ENCODE results near the gene DNAJC6.

DNA sequence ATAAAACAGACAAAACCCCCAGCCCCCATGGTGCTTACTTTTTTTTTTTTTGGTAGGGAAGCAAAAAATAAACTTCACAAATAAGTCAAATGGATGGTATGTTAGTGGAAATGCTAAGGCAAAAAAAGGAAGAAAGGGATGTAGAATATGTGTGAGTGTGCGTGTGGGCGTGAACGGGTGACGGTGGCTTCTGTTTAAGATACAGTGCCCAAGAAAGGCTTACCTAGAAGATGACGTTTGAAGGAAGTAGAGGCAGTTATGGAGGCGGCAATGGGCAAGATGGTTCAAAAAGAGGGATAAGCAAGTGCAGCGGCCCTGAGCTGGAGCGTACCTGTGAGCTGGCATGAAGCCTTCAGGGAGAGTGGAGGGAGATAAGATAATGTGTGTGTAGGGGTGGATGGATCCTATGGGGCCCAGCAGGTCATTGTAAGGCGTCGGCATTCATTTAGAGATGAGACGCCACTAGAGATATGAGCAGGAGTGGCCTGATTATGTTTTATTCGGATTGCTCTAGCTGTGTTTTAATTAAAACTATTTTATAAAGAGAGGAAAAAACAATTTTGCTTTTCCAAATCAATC, 131.1 kb downstream of the DNAJC6 start:
- TF ChIP-seq POLR2AphosphoS5 (IDR thresholded peaks at IDR 0.05; ENCODE audit: low read depth, low read length): no peak
- no peak for TF ChIP-seq POLR2A (IDR thresholded peaks at IDR 0.05; ENCODE audit: low read depth, low read length)
- TF ChIP-seq TAF1 (IDR thresholded peaks at IDR 0.05; ENCODE audit: borderline replicate concordance, low read depth, low read length): no peak
